ENCODE data around the gene SLC22A5. TPM values are rescaled to one million over a fixed set of nuclear protein-coding genes. Genes with fewer than 3 reads are reported as not detected.

Gene SLC22A5
- total RNA-seq, 2 experiments from 2014 or later = 0.36 to 0.88 TPM

DNA sequence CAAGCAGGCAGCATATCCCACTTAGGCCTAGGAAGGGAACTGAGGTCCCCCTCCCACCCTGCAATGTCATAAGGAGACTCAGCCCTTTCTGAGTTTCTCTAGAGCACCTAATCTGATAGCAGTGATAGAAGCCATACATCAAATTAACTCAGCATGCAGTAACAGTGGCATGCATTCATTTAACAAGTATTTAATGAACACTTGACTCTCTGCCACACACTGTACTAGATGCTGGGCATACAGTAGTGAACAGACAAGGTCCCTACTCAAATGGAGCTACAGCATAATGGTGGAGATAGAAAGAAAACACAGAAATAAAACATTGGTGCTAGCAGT is 58.6 kb downstream of the SLC22A5 start:
- H3K79me2 ChIP-seq (ENCODE audit: insufficient read depth, low read depth, low read length) = peaks cover 4% of the 10 kb centered on the region; the same call in 1 of the 2 replicates
- H2AFZ ChIP-seq (ENCODE audit: low read length) = no peak overlapping the region
- no peaks in the 10 kb centered on the region for H4K20me1 ChIP-seq (ENCODE audit: insufficient read depth, low read length)
- H3K9me3 ChIP-seq (ENCODE audit: low read length) = no peaks in the 10 kb centered on the region
- TF ChIP-seq EZH2phosphoT487 (IDR thresholded peaks at IDR 0.05; ENCODE audit: borderline replicate concordance, low read depth, low read length) = no peak
- BruUV-seq (replicated peaks) = no TSS peak
- no peak for DNase-seq (ENCODE audit: low spot score)
- peaks cover 6% of the 10 kb centered on the region; the same call in 1 of the 2 replicates for H3K36me3 ChIP-seq (ENCODE audit: insufficient read depth, low read length)
- no peaks in the 10 kb centered on the region for H3K9me2 ChIP-seq (ENCODE audit: insufficient read depth, low read length)
- H3K4me1 ChIP-seq (ENCODE audit: insufficient read depth, low read length, poor library complexity, severe bottlenecking) = peaks cover 88% of the 10 kb centered on the region
- intact Hi-C loops (cut with micrococcal nuclease; ENCODE audit: unreplicated experiment) = no loop called here
- peak overlapping the region; percentile 68 for H3K4me2 ChIP-seq (ENCODE audit: low read length)
- H3K4me3 ChIP-seq (ENCODE audit: low read depth, low read length, poor library complexity, severe bottlenecking) = no peak overlapping the region
- ChIA-PET CTCF (ENCODE audit: unreplicated experiment) (interaction anchor here (0.5 to 2.1 kb wide), 3 partner anchors 38 to 612 kb away, joined by 3 to 6 read pairs (median 4); no protein-coding TSS in a partner anchor), POLR2A (interaction anchor here (0.6 to 7.2 kb wide), 8 partner anchors 10 to 68 kb away, joined by 3 to 49 read pairs (median 4); partner anchors contain the start of gene IRF1)
- H3K27ac ChIP-seq (ENCODE audit: low read depth, low read length, poor library complexity, severe bottlenecking) = peak overlapping the region; percentile 96

DNA sequence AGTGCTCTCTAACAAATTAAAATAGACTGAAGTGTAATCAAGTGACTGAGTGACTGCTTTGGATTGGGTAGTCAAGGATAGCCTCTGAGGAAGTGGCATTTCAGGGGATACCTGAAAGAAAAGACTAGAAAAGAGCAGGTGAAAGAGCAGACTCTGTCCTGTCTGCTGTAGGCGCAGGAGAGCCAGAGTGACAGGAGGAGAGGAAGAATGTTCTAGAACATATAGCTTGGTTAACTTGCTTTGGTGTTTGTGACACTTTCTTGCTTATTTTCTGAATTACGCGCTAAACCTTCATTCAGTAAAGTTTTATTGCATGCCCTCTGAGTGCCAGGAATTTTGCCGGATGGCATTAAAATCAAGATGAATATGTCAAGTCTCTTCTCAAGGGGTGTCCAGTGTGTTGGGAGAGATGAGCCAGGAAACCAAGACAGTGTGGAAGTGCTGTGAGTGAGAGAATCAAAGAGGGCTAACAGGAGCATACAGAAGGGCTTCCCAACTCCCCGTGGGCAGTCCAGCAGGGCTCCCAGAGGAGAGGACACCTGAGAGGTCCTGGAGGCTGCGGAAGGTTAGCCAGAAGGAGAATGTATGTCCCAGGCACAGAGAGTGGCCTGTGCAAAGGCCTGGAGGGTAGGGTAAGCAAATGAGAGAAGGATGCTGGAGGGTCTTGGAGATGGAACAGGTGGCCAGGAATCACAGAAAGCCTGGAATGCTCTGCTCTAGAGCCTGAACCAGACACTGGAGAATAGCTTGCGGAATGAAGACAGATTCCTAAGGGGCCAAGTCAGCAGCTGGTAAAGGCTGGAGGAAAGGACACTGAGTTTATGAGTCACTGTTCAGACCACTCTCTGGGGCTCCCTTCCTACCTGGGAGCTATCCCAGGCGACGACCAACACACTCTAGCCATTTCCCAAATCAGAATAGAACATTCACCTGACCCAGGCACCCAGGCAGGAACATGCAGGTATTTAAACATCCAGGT is 59.3 kb downstream of the SLC22A5 start:
- H4K20me1 ChIP-seq (ENCODE audit: insufficient read depth, low read length) = no peaks in the 10 kb centered on the region
- intact Hi-C loops (cut with micrococcal nuclease; ENCODE audit: unreplicated experiment) = no loop called here
- peaks cover 81% of the 10 kb centered on the region for H3K4me1 ChIP-seq (ENCODE audit: insufficient read depth, low read length, poor library complexity, severe bottlenecking)
- CTCF ChIA-PET (ENCODE audit: unreplicated experiment) = interaction anchor here (0.5 to 1.2 kb wide), 2 partner anchors 38 to 611 kb away, joined by 3 to 4 read pairs; no protein-coding TSS in a partner anchor
- H3K79me2 ChIP-seq (ENCODE audit: insufficient read depth, low read depth, low read length) = peaks cover 2% of the 10 kb centered on the region; the same call in 1 of the 2 replicates
- TF ChIP-seq, protein P1, sequence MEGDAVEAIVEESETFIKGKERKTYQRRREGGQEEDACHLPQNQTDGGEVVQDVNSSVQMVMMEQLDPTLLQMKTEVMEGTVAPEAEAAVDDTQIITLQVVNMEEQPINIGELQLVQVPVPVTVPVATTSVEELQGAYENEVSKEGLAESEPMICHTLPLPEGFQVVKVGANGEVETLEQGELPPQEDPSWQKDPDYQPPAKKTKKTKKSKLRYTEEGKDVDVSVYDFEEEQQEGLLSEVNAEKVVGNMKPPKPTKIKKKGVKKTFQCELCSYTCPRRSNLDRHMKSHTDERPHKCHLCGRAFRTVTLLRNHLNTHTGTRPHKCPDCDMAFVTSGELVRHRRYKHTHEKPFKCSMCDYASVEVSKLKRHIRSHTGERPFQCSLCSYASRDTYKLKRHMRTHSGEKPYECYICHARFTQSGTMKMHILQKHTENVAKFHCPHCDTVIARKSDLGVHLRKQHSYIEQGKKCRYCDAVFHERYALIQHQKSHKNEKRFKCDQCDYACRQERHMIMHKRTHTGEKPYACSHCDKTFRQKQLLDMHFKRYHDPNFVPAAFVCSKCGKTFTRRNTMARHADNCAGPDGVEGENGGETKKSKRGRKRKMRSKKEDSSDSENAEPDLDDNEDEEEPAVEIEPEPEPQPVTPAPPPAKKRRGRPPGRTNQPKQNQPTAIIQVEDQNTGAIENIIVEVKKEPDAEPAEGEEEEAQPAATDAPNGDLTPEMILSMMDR (conservative IDR thresholded peaks at IDR 0.05; ENCODE audit: low read length) = no peak
- no peak for TF ChIP-seq EZH2phosphoT487 (IDR thresholded peaks at IDR 0.05; ENCODE audit: borderline replicate concordance, low read depth, low read length)
- H3K4me3 ChIP-seq (ENCODE audit: low read depth, low read length, poor library complexity, severe bottlenecking) = no peak overlapping the region
- BruUV-seq (replicated peaks) = no TSS peak
- H3K9me3 ChIP-seq (ENCODE audit: low read length) = no peaks in the 10 kb centered on the region
- peaks cover 6% of the 10 kb centered on the region; the same call in 1 of the 2 replicates for H3K36me3 ChIP-seq (ENCODE audit: insufficient read depth, low read length)
- H2AFZ ChIP-seq (ENCODE audit: low read length) = no peak overlapping the region
- H3K9me2 ChIP-seq (ENCODE audit: insufficient read depth, low read length) = no peaks in the 10 kb centered on the region
- H3K27ac ChIP-seq (ENCODE audit: low read depth, low read length, poor library complexity, severe bottlenecking) = peak overlapping the region; percentile 96
- H3K4me2 ChIP-seq (ENCODE audit: low read length) = no peak overlapping the region
- DNase-seq (ENCODE audit: low spot score) = no peak
- POLR2A ChIA-PET = interaction anchor here (1.0 to 7.2 kb wide), 7 partner anchors 12 to 67 kb away, joined by 3 to 49 read pairs (median 4); partner anchors contain the start of gene IRF1

Measured in OCI-LY7 (cell line).